IPS DF 4.7 (cell line): Measurements from ENCODE around the gene TACC2.

ENCODE experiments used
- DNase-seq: peaks from one replicate; pipeline ENCODE4 v3.0.0-alpha.2; 2013; ENCODE audit warnings: low spot score; ENCODE audit errors: extremely low read depth

Gene TACC2

GRCh38 chr10:122144199-122144598 lies 155.2 kb downstream of the TACC2 start:
- DNase-seq: no peak

GRCh38 chr10:122145113-122145512 lies 156.2 kb downstream of the TACC2 start:
- no peak for DNase-seq

GRCh38 chr10:122147663-122148062 lies 158.7 kb downstream of the TACC2 start:
- no peak for DNase-seq

- no peak for DNase-seq
Measured at GRCh38 chr10:122148876-122149560, 160.1 kb downstream of the TACC2 start.

GRCh38 chr10:122149561-122150505 lies 160.9 kb downstream of the TACC2 start:
- DNase-seq: no peak

- DNase-seq: no peak
Measured at GRCh38 chr10:122151121-122151694, 162.2 kb downstream of the TACC2 start.

GRCh38 chr10:122152544-122152943 lies 163.6 kb downstream of the TACC2 start:
- DNase-seq: no peak

- no peak for DNase-seq
Measured at GRCh38 chr10:122154031-122154544, 165.1 kb downstream of the TACC2 start.

GRCh38 chr10:122154545-122155366 lies 165.8 kb downstream of the TACC2 start:
- DNase-seq: no peak

GRCh38 chr10:122157451-122157850 lies 168.5 kb downstream of the TACC2 start:
- no peak for DNase-seq

GRCh38 chr10:122158362-122158761 lies 169.4 kb downstream of the TACC2 start:
- no peak for DNase-seq

- no peak for DNase-seq
Measured at GRCh38 chr10:122159141-122159970, 170.4 kb downstream of the TACC2 start.

GRCh38 chr10:122161795-122162194 lies 172.8 kb downstream of the TACC2 start:
- DNase-seq: no peak

GRCh38 chr10:122162671-122163173 lies 173.8 kb downstream of the TACC2 start:
- no peak for DNase-seq

GRCh38 chr10:122163174-122164022 lies 174.4 kb downstream of the TACC2 start:
- no peak for DNase-seq

GRCh38 chr10:122164023-122164601 lies 175.1 kb downstream of the TACC2 start:
- no peak for DNase-seq

GRCh38 chr10:122164815-122165483 lies 176.0 kb downstream of the TACC2 start:
- no peak for DNase-seq
